HG03565 (cell line): ENCODE measurements around the gene MCF2.
"Not testable (repeated sequence)": the region's sequence is repeated elsewhere in the genome, so short reads cannot be mapped to it uniquely, and the experiment has no call there.

Experiments
- ATAC-seq: cut with Tn5 transposase; IDR thresholded peaks from one replicate; pipeline ENCODE4 v1.9.1; 2021; ENCODE audit warnings: mild to moderate bottlenecking, moderate library complexity; ENCODE audit not compliant: unreplicated experiment

The MCF2 gene

GRCh38 chrX:139708067-139708466, at the start of gene MCF2:
Gene MCF2 (minus strand): TSS chrX:139708167. CDS start chrX:139651744, 56,423 bp downstream.
- ATAC-seq, result no peak

GRCh38 chrX:139751053-139751452, 43.1 kb upstream of the MCF2 start:
- no peak for ATAC-seq

GRCh38 chrX:139750390-139750789, 42.4 kb upstream of the MCF2 start:
- ATAC-seq, result no peak

GRCh38 chrX:139739138-139739537, 31.2 kb upstream of the MCF2 start:
- ATAC-seq, result peak; percentile 94

- peak; percentile 44 for ATAC-seq
Observed at GRCh38 chrX:139738581-139738980, 30.6 kb upstream of the MCF2 start.

- ATAC-seq, result no peak
Observed at GRCh38 chrX:139736151-139736550, 28.2 kb upstream of the MCF2 start.

- no peak for ATAC-seq
Observed at GRCh38 chrX:139734996-139735395, 27.0 kb upstream of the MCF2 start.

- ATAC-seq, result peak; percentile 84
Observed at GRCh38 chrX:139725720-139726119, 17.8 kb upstream of the MCF2 start.

GRCh38 chrX:139724626-139725025, 16.7 kb upstream of the MCF2 start:
- ATAC-seq, result no peak

- ATAC-seq, result no peak
Observed at GRCh38 chrX:139720979-139721378, 13.0 kb upstream of the MCF2 start.

GRCh38 chrX:139720136-139720535, 12.2 kb upstream of the MCF2 start:
- ATAC-seq, result no peak

- ATAC-seq, result no peak
Observed at GRCh38 chrX:139702658-139703057, 5.3 kb downstream of the MCF2 start.

GRCh38 chrX:139692908-139693307, 15.1 kb downstream of the MCF2 start:
- ATAC-seq, result no peak

- ATAC-seq, result no peak
Observed at GRCh38 chrX:139692506-139692849, 15.5 kb downstream of the MCF2 start.

- no peak for ATAC-seq
Observed at GRCh38 chrX:139691843-139692505, 16.0 kb downstream of the MCF2 start.

- ATAC-seq, result no peak
Observed at GRCh38 chrX:139691493-139691842, 16.5 kb downstream of the MCF2 start.

- ATAC-seq, result not testable (repeated sequence)
Observed at GRCh38 chrX:139685175-139685574, 22.8 kb downstream of the MCF2 start.

- no peak for ATAC-seq
Observed at GRCh38 chrX:139680356-139680755, 27.6 kb downstream of the MCF2 start.

- peak; percentile 87 for ATAC-seq
Observed at GRCh38 chrX:139647597-139647996, 60.4 kb downstream of the MCF2 start.

- ATAC-seq, result no peak
Observed at GRCh38 chrX:139642241-139642927, 65.6 kb downstream of the MCF2 start.

- no peak for ATAC-seq
Observed at GRCh38 chrX:139640259-139640658, 67.7 kb downstream of the MCF2 start.

GRCh38 chrX:139639253-139639652, 68.7 kb downstream of the MCF2 start:
- no peak for ATAC-seq

GRCh38 chrX:139600105-139600504, 107.9 kb downstream of the MCF2 start:
- no peak for ATAC-seq
